Activated CD8-positive, alpha-beta memory T cell treated with anti-CD3 and anti-CD28 coated beads, Interleukin-2, amount 50 U/mL, for 24 hours (primary cell): ENCODE data around the gene RALGAPA1.
"Not testable (repeated sequence)": the region's sequence is repeated elsewhere in the genome, so short reads cannot be mapped to it uniquely, and the experiment has no call there.

Experiments
- DNase-seq: peaks from one replicate; pipeline ENCODE4 v3.0.0-alpha.2; 2020; ENCODE audit errors: extremely low read depth

The RALGAPA1 gene

GRCh38 chr14:35808638-35809563, at the start of gene RALGAPA1:
RALGAPA1 (minus strand) TSS chr14:35809295; CDS start chr14:35808835, 460 bp downstream.
- DNase-seq, result peak; percentile 84

- DNase-seq, result no peak
Measured at GRCh38 chr14:35858521-35859209, 49.6 kb upstream of the RALGAPA1 start.

- DNase-seq, result no peak
Measured at GRCh38 chr14:35855876-35856481, 46.9 kb upstream of the RALGAPA1 start.

GRCh38 chr14:35854696-35855270, 45.7 kb upstream of the RALGAPA1 start:
- DNase-seq, result no peak

GRCh38 chr14:35853225-35853624, 44.1 kb upstream of the RALGAPA1 start:
- DNase-seq, result no peak

GRCh38 chr14:35851823-35852222, 42.7 kb upstream of the RALGAPA1 start:
- no peak for DNase-seq

- no peak for DNase-seq
Measured at GRCh38 chr14:35849122-35849521, 40.0 kb upstream of the RALGAPA1 start.

- DNase-seq, result no peak
Measured at GRCh38 chr14:35847636-35848035, 38.5 kb upstream of the RALGAPA1 start.

- no peak for DNase-seq
Measured at GRCh38 chr14:35844494-35844893, 35.4 kb upstream of the RALGAPA1 start.

GRCh38 chr14:35842245-35842644, 33.1 kb upstream of the RALGAPA1 start:
- DNase-seq, result not testable (repeated sequence)

- not testable (repeated sequence) for DNase-seq
Measured at GRCh38 chr14:35841704-35842103, 32.6 kb upstream of the RALGAPA1 start.

- no peak for DNase-seq
Measured at GRCh38 chr14:35835208-35835982, 26.3 kb upstream of the RALGAPA1 start.

GRCh38 chr14:35829449-35829848, 20.4 kb upstream of the RALGAPA1 start:
- DNase-seq, result no peak

GRCh38 chr14:35827678-35828472, 18.8 kb upstream of the RALGAPA1 start:
- no peak for DNase-seq

GRCh38 chr14:35826952-35827416, 17.9 kb upstream of the RALGAPA1 start:
- no peak for DNase-seq

GRCh38 chr14:35826218-35826951, 17.3 kb upstream of the RALGAPA1 start, which contains the start of gene BRMS1L:
BRMS1L (plus strand) TSS chr14:35826338; CDS start chr14:35826517, 179 bp downstream.
- DNase-seq, result peak; percentile 90

GRCh38 chr14:35825968-35826217, 16.8 kb upstream of the RALGAPA1 start:
- no peak for DNase-seq

- DNase-seq, result not testable (repeated sequence)
Measured at GRCh38 chr14:35824446-35825165, 15.5 kb upstream of the RALGAPA1 start.

GRCh38 chr14:35822501-35822900, 13.4 kb upstream of the RALGAPA1 start:
- no peak for DNase-seq
